Mesothelial cell of epicardium (in vitro differentiated cells): ENCODE results near the gene IGF1R. TPM values are rescaled to one million over a fixed set of nuclear protein-coding genes. Genes with fewer than 3 reads are reported as not detected.

Experiments used
- DNase-seq, 2 experiments: peaks; one replicate each; pipeline ENCODE4 v3.0.0; 2021; ENCODE audit warnings: low spot score in 2 of 2; ENCODE audit not compliant: unreplicated experiment in 2 of 2
- H3K27ac Mint-ChIP-seq: 2 replicates; pipeline ENCODE4 v1.8.0; 2021; ENCODE audit warnings: mixed read lengths
- H3K27me3 Mint-ChIP-seq: 2 replicates; pipeline ENCODE4 v1.8.0; 2021; ENCODE audit warnings: low read depth, mixed read lengths
- H3K36me3 Mint-ChIP-seq: 2 replicates; pipeline ENCODE4 v1.8.0; 2021; ENCODE audit warnings: mixed read lengths
- H3K4me1 Mint-ChIP-seq: 2 replicates; pipeline ENCODE4 v1.8.0; 2021; ENCODE audit warnings: mixed read lengths
- H3K4me3 Mint-ChIP-seq: 2 replicates; pipeline ENCODE4 v1.8.0; 2021; ENCODE audit warnings: mild to moderate bottlenecking, moderate library complexity, mixed read lengths
- H3K9me3 Mint-ChIP-seq: 2 replicates; pipeline ENCODE4 v1.8.0; 2021; ENCODE audit warnings: mixed read lengths
- CTCF ChIP-seq: fragments of 200-600 bp; sonication (generic); IDR thresholded peaks from one replicate; pipeline ENCODE4 v1.5.0; 2021; ENCODE audit warnings: antibody characterized with exemption; ENCODE audit not compliant: unreplicated experiment
- total RNA-seq: library from RNA; stranded (reverse); gene quantifications from 3 replicates; pipeline ENCODE4 v1.2.1, GENCODE V29; 2021

Gene IGF1R
- total RNA-seq, 1 donor from 2014 or later = 113 TPM

GRCh38 chr15:98891301-98891700, 243.0 kb downstream of the IGF1R start:
- Mint-ChIP-seq H3K4me1 (peaks cover 13% of the 10 kb centered on the region), H3K27me3 (no peaks in the 10 kb centered on the region), H3K9me3 (no peaks in the 10 kb centered on the region), H3K27ac (no peak overlapping the region), H3K36me3 (peaks cover 12% of the 10 kb centered on the region), H3K4me3 (no peak overlapping the region)
- TF ChIP-seq CTCF = no peak
- no peak for DNase-seq

- H3K27me3 Mint-ChIP-seq = no peaks in the 10 kb centered on the region
- DNase-seq = no peak
- peak overlapping the region; percentile 16 for H3K27ac Mint-ChIP-seq
- H3K4me3 Mint-ChIP-seq = no peak overlapping the region
- no peak for TF ChIP-seq CTCF
- H3K9me3 Mint-ChIP-seq = no peaks in the 10 kb centered on the region
- peaks cover 20% of the 10 kb centered on the region for H3K4me1 Mint-ChIP-seq
- peaks cover 17% of the 10 kb centered on the region for H3K36me3 Mint-ChIP-seq
These were observed 245.1 kb downstream of the IGF1R start for GRCh38 chr15:98893401-98893800.

DNA sequence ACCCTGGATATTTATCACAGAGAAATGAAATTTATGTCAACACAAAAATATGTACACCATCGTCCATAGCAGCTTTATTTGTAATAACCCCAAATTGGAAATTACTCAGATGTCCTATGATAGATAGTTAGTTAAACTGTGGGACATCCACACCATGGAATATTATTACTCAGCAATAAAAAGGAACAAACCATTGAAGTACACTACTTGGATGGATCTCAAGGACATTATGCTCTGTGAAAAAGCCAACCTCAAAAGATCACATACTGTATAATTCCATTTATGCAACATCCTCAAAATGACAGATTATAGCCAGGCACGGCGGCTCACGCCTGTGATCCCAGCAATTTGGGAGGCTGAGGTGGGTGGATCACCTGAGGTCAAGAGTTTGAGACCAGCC, 246.0 kb downstream of the IGF1R start:
- H3K36me3 Mint-ChIP-seq = peaks cover 17% of the 10 kb centered on the region
- no peak for TF ChIP-seq CTCF
- no peak for DNase-seq
- H3K27me3 Mint-ChIP-seq = no peaks in the 10 kb centered on the region
- H3K27ac Mint-ChIP-seq = no peak overlapping the region
- H3K9me3 Mint-ChIP-seq = no peaks in the 10 kb centered on the region
- no peak overlapping the region for H3K4me3 Mint-ChIP-seq
- H3K4me1 Mint-ChIP-seq = peaks cover 25% of the 10 kb centered on the region

- Mint-ChIP-seq H3K4me3 (no peak overlapping the region), H3K9me3 (no peaks in the 10 kb centered on the region), H3K36me3 (peaks cover 13% of the 10 kb centered on the region), H3K4me1 (peaks cover 42% of the 10 kb centered on the region), H3K27ac (peak overlapping the region; percentile 73), H3K27me3 (no peaks in the 10 kb centered on the region)
- no peak for DNase-seq
- no peak for TF ChIP-seq CTCF
These were observed 247.8 kb downstream of the IGF1R start for GRCh38 chr15:98896002-98896721.

GRCh38 chr15:98896802-98897732, 248.7 kb downstream of the IGF1R start:
- Mint-ChIP-seq H3K27ac (peak overlapping the region; percentile 73), H3K4me1 (peaks cover 50% of the 10 kb centered on the region), H3K9me3 (no peaks in the 10 kb centered on the region), H3K36me3 (peaks cover 9% of the 10 kb centered on the region), H3K4me3 (no peak overlapping the region), H3K27me3 (no peaks in the 10 kb centered on the region)
- no peak for TF ChIP-seq CTCF
- DNase-seq = no peak
